OCI-LY7 (cell line): ENCODE measurements around the gene OSM.

ENCODE experiments used
- CTCF ChIP-seq: fragments of 200-600 bp; sonication (generic); conservative IDR thresholded peaks from 2 replicates; pipeline ENCODE4 v1.5.1; 2014; ENCODE audit warnings: mild to moderate bottlenecking, antibody characterized with exemption, low read length, moderate library complexity, mixed read lengths
- EZH2phosphoT487 ChIP-seq: fragments of 200-600 bp; sonication (generic); IDR thresholded peaks from 2 replicates; pipeline ENCODE4 v1.6.1; 2018; ENCODE audit warnings: low read depth, borderline replicate concordance, mild to moderate bottlenecking, mixed run types, antibody characterized with exemption, low read length, moderate library complexity, mixed read lengths

GRCh38 chr22:30302810-30303138, 36.1 kb upstream of the OSM start:
- TF ChIP-seq CTCF (no peak), EZH2phosphoT487 (no peak)
